Measurements from ENCODE around the gene DBNDD1.

GRCh38 chr16:90048347-90048722 lies 29.1 kb upstream of the DBNDD1 start:
- TF ChIP-seq POLR2AphosphoS5 (IDR thresholded peaks at IDR 0.05; ENCODE audit: borderline replicate concordance, low read depth, low read length) (no peak), EZH2 (IDR thresholded peaks at IDR 0.05) (no peak)
